ACC112 (cell line): ENCODE data around the gene PCMTD2.

Source experiments
- H2AFZ ChIP-seq: fragments of 200-600 bp; sonication (generic); one replicate; pipeline ENCODE4 v1.6.0; 2017; ENCODE audit warnings: antibody characterized with exemption, low read length; ENCODE audit not compliant: unreplicated experiment
- H3K27ac ChIP-seq: fragments of 200-600 bp; sonication (generic); 2 replicates; pipeline ENCODE4 v1.5.1; 2014; ENCODE audit warnings: low read depth, mild to moderate bottlenecking, antibody characterized with exemption, low read length, moderate library complexity
- H3K27me3 ChIP-seq: fragments of 200-600 bp; sonication (generic); 2 replicates; pipeline ENCODE4 v1.6.1; 2014; ENCODE audit warnings: mild to moderate bottlenecking, antibody characterized with exemption, low read length, moderate library complexity, mixed read lengths; ENCODE audit not compliant: insufficient read depth
- H3K36me3 ChIP-seq: fragments of 200-600 bp; sonication (generic); 2 replicates; pipeline ENCODE4 v1.6.1; 2016; ENCODE audit warnings: mild to moderate bottlenecking, antibody characterized with exemption, low read length, moderate library complexity, mixed read lengths; ENCODE audit not compliant: insufficient read depth
- H3K4me1 ChIP-seq: fragments of 200-600 bp; sonication (generic); one replicate; pipeline ENCODE4 v1.6.1; 2016; ENCODE audit warnings: low read length, mixed read lengths; ENCODE audit not compliant: insufficient read depth, unreplicated experiment, control insufficient read depth
- H3K4me3 ChIP-seq: fragments of 200-600 bp; sonication (generic); 2 replicates; pipeline ENCODE4 v1.5.1; 2014; ENCODE audit warnings: mild to moderate bottlenecking, low read depth, low read length
- H3K79me2 ChIP-seq: fragments of 200-600 bp; sonication (generic); one replicate; pipeline ENCODE4 v1.6.0; 2016; ENCODE audit warnings: low read length; ENCODE audit not compliant: control insufficient read depth, unreplicated experiment, insufficient read depth

PCMTD2 gene

DNA sequence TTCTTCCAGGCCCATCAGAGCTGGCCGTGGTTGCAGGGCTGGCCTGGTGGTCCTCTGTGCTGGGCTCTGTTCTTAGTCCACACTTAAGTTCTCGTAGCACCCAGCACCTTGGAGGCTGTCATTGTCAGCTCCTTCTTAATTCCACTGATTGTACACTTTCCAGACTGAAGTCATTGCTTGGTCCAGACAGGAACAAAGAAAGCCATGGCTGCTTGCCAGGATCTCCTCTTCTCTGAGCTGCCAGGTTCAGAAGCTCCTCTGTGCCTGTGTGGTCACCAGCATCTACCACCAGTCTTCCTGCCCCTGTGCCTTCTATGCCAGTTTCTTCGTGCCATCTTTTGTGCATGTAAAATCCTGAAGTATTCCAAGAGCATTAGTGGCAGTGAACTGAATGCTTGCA is 39.5 kb upstream of the PCMTD2 start:
- Histone ChIP-seq H3K4me1 (peaks cover 11% of the 10 kb centered on the region), H3K79me2 (no peaks in the 10 kb centered on the region), H3K27me3 (peaks cover 25% of the 10 kb centered on the region; the same call in 1 of the 2 replicates), H2AFZ (no peak overlapping the region), H3K4me3 (no peak overlapping the region), H3K36me3 (no peaks in the 10 kb centered on the region), H3K27ac (no peak overlapping the region)

DNA sequence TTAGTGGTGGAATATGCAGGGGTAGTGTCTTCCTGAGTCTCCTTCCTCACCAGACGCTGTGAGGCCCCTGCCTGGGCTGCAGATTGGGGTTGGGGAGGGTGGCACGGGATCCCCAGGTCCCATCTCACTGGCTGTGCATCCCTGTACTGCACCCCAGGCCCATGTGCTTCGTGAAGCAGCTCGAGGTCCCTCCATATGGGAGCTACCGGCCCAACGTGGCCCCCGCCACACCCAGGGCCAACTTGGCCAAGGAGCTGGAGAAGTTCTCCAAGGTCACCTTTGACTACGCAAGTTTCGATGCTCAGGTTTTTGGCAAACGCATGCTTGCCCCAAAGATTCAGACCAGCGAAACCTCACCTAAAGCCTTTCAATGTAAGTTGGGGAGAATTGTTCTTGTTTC is 38.6 kb upstream of the PCMTD2 start:
- peaks cover 23% of the 10 kb centered on the region; the same call in 1 of the 2 replicates for H3K27me3 ChIP-seq

GRCh38 chr20:64217539-64218221 is 37.9 kb upstream of the PCMTD2 start:
- Histone ChIP-seq H3K36me3 (no peaks in the 10 kb centered on the region), H3K27ac (no peak overlapping the region), H2AFZ (no peak overlapping the region), H3K27me3 (peaks cover 23% of the 10 kb centered on the region; the same call in 1 of the 2 replicates), H3K79me2 (no peaks in the 10 kb centered on the region), H3K4me3 (no peak overlapping the region), H3K4me1 (peaks cover 7% of the 10 kb centered on the region)

More for the DNA sequence above, 38.6 kb upstream of the PCMTD2 start:
- H3K27ac ChIP-seq = no peak overlapping the region
- no peaks in the 10 kb centered on the region for H3K36me3 ChIP-seq
- H3K4me1 ChIP-seq = peaks cover 11% of the 10 kb centered on the region
- H2AFZ ChIP-seq = no peak overlapping the region
- H3K79me2 ChIP-seq = no peaks in the 10 kb centered on the region
- H3K4me3 ChIP-seq = no peak overlapping the region

GRCh38 chr20:64219202-64219601 is 36.3 kb upstream of the PCMTD2 start:
- no peaks in the 10 kb centered on the region for H3K36me3 ChIP-seq
- peaks cover 23% of the 10 kb centered on the region; the same call in 1 of the 2 replicates for H3K27me3 ChIP-seq
- H3K27ac ChIP-seq = no peak overlapping the region
- no peaks in the 10 kb centered on the region for H3K79me2 ChIP-seq
- H3K4me1 ChIP-seq = peaks cover 7% of the 10 kb centered on the region
- no peak overlapping the region for H2AFZ ChIP-seq
- no peak overlapping the region for H3K4me3 ChIP-seq

GRCh38 chr20:64219730-64220129 is 35.8 kb upstream of the PCMTD2 start:
- H3K27me3 ChIP-seq = peaks cover 23% of the 10 kb centered on the region; the same call in 1 of the 2 replicates
- peaks cover 12% of the 10 kb centered on the region for H3K4me1 ChIP-seq
- no peak overlapping the region for H3K27ac ChIP-seq
- H3K79me2 ChIP-seq = no peaks in the 10 kb centered on the region
- no peak overlapping the region for H2AFZ ChIP-seq
- H3K4me3 ChIP-seq = no peak overlapping the region
- H3K36me3 ChIP-seq = no peaks in the 10 kb centered on the region

DNA sequence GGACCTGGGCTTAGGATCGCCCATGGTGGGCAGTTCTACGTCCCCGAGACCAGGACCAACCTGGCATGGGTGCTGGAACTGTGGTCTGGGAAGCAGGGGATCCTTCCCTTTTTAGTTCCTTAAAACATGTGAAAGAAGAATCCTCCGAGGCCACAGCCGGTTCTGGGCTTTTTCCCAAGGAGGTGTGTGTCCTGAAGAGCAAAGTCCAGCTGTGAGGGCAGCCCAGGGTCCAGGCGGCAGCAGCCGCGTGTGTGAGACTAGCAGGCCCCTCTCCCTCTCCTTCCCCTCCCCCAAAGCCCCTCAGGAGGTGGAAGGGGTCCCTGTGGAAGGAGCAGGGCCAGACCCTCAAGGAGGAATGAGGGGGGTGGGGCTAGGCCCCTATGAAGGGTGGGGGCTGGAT is 35.1 kb upstream of the PCMTD2 start:
- Histone ChIP-seq H2AFZ (no peak overlapping the region), H3K27me3 (peaks cover 23% of the 10 kb centered on the region; the same call in 1 of the 2 replicates)

DNA sequence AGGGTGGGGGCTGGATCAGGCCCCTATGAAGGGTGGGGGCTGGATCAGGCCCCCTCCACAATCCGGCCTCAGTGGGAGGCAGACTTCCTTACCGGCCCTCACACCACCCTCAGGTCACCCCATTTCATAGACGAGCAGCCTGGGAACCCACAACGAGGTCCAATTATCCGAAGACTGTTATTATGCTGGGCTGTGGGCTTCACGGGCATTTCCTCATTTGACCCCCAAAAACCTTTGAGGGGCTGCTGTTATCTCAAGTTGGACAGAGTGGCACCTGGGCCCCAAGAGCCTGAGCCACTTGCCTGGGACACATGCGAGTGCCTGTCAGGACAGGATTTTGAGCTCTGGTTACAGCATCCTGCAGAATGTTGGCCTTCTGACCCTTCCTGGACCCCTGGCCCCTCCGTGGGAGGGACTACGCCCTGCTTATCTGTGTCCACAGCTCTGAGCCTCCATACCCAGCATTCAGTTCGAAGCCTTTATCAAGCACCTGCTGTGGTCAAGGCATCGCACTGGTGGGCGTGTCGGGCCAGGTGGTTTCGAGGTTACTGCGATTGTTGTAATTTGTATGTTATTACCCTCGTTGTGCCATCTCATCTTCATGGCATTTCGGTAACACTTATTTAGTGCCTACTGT is 34.5 kb upstream of the PCMTD2 start:
- H3K36me3 ChIP-seq = no peaks in the 10 kb centered on the region
- no peak overlapping the region for H3K27ac ChIP-seq
- H3K27me3 ChIP-seq = peaks cover 23% of the 10 kb centered on the region; the same call in 1 of the 2 replicates
- no peak overlapping the region for H2AFZ ChIP-seq
- H3K4me1 ChIP-seq = peaks cover 17% of the 10 kb centered on the region
- no peak overlapping the region for H3K4me3 ChIP-seq
- H3K79me2 ChIP-seq = no peaks in the 10 kb centered on the region

More for the DNA sequence above, 35.1 kb upstream of the PCMTD2 start:
- no peak overlapping the region for H3K27ac ChIP-seq
- no peaks in the 10 kb centered on the region for H3K79me2 ChIP-seq
- no peaks in the 10 kb centered on the region for H3K36me3 ChIP-seq
- H3K4me3 ChIP-seq = no peak overlapping the region
- peaks cover 17% of the 10 kb centered on the region for H3K4me1 ChIP-seq

- Histone ChIP-seq H2AFZ (no peak overlapping the region), H3K36me3 (no peaks in the 10 kb centered on the region), H3K4me3 (no peak overlapping the region), H3K27ac (no peak overlapping the region), H3K4me1 (peaks cover 17% of the 10 kb centered on the region), H3K27me3 (peaks cover 23% of the 10 kb centered on the region; the same call in 1 of the 2 replicates), H3K79me2 (no peaks in the 10 kb centered on the region)
These were observed 33.2 kb upstream of the PCMTD2 start for GRCh38 chr20:64222291-64222735.

- no peaks in the 10 kb centered on the region for H3K36me3 ChIP-seq
- H2AFZ ChIP-seq = no peak overlapping the region
- peaks cover 21% of the 10 kb centered on the region; the same call in 1 of the 2 replicates for H3K27me3 ChIP-seq
- H3K4me1 ChIP-seq = peaks cover 17% of the 10 kb centered on the region
- no peaks in the 10 kb centered on the region for H3K79me2 ChIP-seq
- no peak overlapping the region for H3K4me3 ChIP-seq
- H3K27ac ChIP-seq = no peak overlapping the region
These were observed 32.6 kb upstream of the PCMTD2 start for GRCh38 chr20:64222851-64223525.

DNA sequence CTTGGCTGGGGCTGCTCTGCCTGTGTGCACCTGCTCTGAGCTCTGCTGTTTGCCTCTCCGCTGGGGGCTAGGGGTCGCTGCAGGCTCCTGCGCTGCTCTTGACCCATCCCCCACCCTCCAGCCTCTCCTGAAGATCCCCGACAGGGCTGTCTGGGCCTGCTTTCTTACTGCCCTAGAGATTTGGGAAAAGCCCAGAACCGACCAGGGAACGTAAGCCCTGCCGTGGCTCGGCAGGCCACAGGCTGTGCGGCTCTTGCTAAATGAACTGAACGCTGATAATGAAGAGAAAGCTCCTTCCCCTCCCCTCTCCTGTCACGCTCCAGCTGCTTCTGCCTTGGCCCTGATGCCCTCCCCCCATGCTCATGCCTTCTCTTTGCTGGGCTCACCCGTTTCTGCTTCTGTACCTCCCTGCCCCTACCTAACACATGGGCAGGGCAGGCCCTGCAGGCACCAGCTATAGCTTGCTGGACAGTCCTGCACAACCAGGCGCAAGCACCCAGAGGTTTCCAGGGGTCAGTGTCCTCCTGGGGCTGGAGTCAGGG is 32.0 kb upstream of the PCMTD2 start:
- H3K27ac ChIP-seq = no peak overlapping the region
- no peaks in the 10 kb centered on the region for H3K36me3 ChIP-seq
- no peak overlapping the region for H2AFZ ChIP-seq
- H3K4me1 ChIP-seq = peaks cover 17% of the 10 kb centered on the region
- H3K27me3 ChIP-seq = peaks cover 15% of the 10 kb centered on the region; the same call in 1 of the 2 replicates
- no peak overlapping the region for H3K4me3 ChIP-seq
- H3K79me2 ChIP-seq = no peaks in the 10 kb centered on the region
